Trophoblast cell (in vitro differentiated cells and primary cell): ENCODE measurements around the gene DNM3.
"Not testable (repeated sequence)": the region's sequence is repeated elsewhere in the genome, so short reads cannot be mapped to it uniquely, and the experiment has no call there.

Experiments used
- DNase-seq, 2 donors: peaks; one replicate each; pipeline ENCODE4 v3.0.0-alpha.2; 2016
- H2AFZ ChIP-seq: 2 replicates; pipeline ENCODE4 v1.6.1; 2013; ENCODE audit warnings: low read length, moderate library complexity, mild to moderate bottlenecking; ENCODE audit not compliant: insufficient read depth, poor library complexity
- H2AK5ac ChIP-seq: 2 replicates; pipeline ENCODE4 v1.6.1; 2013; ENCODE audit warnings: mild to moderate bottlenecking, low read length
- H2BK120ac ChIP-seq: 2 replicates; pipeline ENCODE4 v1.6.1; 2013; ENCODE audit warnings: low read length, mild to moderate bottlenecking, moderate library complexity; ENCODE audit not compliant: insufficient read depth, poor library complexity
- H2BK12ac ChIP-seq: 2 replicates; pipeline ENCODE4 v1.6.1; 2013; ENCODE audit warnings: mild to moderate bottlenecking, low read length, moderate library complexity
- H2BK5ac ChIP-seq: 2 replicates; pipeline ENCODE4 v1.6.1; 2013; ENCODE audit warnings: low read length, low read depth, moderate library complexity, mild to moderate bottlenecking; ENCODE audit not compliant: poor library complexity
- H3K14ac ChIP-seq: 2 replicates; pipeline ENCODE4 v1.6.1; 2013; ENCODE audit warnings: mild to moderate bottlenecking, low read length
- H3K18ac ChIP-seq: 2 replicates; pipeline ENCODE4 v1.6.1; 2013; ENCODE audit warnings: mild to moderate bottlenecking, low read length
- H3K23ac ChIP-seq: 2 replicates; pipeline ENCODE4 v1.6.1; 2013; ENCODE audit warnings: low read length
- H3K27ac ChIP-seq: 2 replicates; pipeline ENCODE4 v1.5.1; 2013; ENCODE audit warnings: low read depth, mild to moderate bottlenecking, inconsistent platforms, low read length, moderate library complexity
- H3K27me3 ChIP-seq: 2 replicates; pipeline ENCODE4 v1.6.1; 2013; ENCODE audit warnings: inconsistent platforms, mild to moderate bottlenecking, low read length, moderate library complexity; ENCODE audit not compliant: insufficient read depth
- H3K36me3 ChIP-seq, 2 experiments: 1 replicate in 1 of 2; 2 replicates in 1 of 2; pipeline ENCODE4 v1.6.1; 2013; ENCODE audit warnings: low read length in 2 of 2, mild to moderate bottlenecking in 2 of 2, moderate library complexity in 1 of 2; ENCODE audit not compliant: insufficient read depth in 2 of 2, control insufficient read depth in 1 of 2
- H3K4ac ChIP-seq: 2 replicates; pipeline ENCODE4 v1.6.1; 2013; ENCODE audit warnings: low read depth, mild to moderate bottlenecking, low read length, moderate library complexity
- H3K4me1 ChIP-seq, 2 experiments: 1 replicate in 1 of 2; 2 replicates in 1 of 2; pipeline ENCODE4 v1.6.1; 2013; ENCODE audit warnings: low read length in 2 of 2, mild to moderate bottlenecking in 2 of 2, moderate library complexity in 1 of 2; ENCODE audit not compliant: insufficient read depth in 2 of 2, control insufficient read depth in 1 of 2
- H3K4me2 ChIP-seq: 2 replicates; pipeline ENCODE4 v1.6.1; 2013; ENCODE audit warnings: inconsistent platforms, mild to moderate bottlenecking, low read length, moderate library complexity
- H3K4me3 ChIP-seq: 2 replicates; pipeline ENCODE4 v1.5.1; 2013; ENCODE audit warnings: mild to moderate bottlenecking, low read depth, low read length, inconsistent platforms
- H3K79me1 ChIP-seq: one replicate; pipeline ENCODE4 v1.6.1; 2013; ENCODE audit warnings: low read length
- H3K79me2 ChIP-seq: 2 replicates; pipeline ENCODE4 v1.6.1; 2013; ENCODE audit warnings: low read length, mild to moderate bottlenecking; ENCODE audit not compliant: control insufficient read depth, insufficient read depth, poor library complexity
- H3K9ac ChIP-seq: 2 replicates; pipeline ENCODE4 v1.6.1; 2013; ENCODE audit warnings: mild to moderate bottlenecking, low read length
- H3K9me3 ChIP-seq: 2 replicates; pipeline ENCODE4 v1.6.1; 2013; ENCODE audit warnings: low read depth, mild to moderate bottlenecking, control low read depth, inconsistent platforms, low read length; ENCODE audit not compliant: insufficient read depth
- H4K12ac ChIP-seq: 2 replicates; pipeline ENCODE4 v1.6.1; 2013; ENCODE audit warnings: low read depth, mild to moderate bottlenecking, low read length, moderate library complexity
- H4K8ac ChIP-seq: 2 replicates; pipeline ENCODE4 v1.6.1; 2013; ENCODE audit warnings: low read depth, mild to moderate bottlenecking, low read length, moderate library complexity
- H4K91ac ChIP-seq: one replicate; pipeline ENCODE4 v1.6.1; 2013; ENCODE audit warnings: low read depth, mild to moderate bottlenecking, low read length, moderate library complexity
- WGBS: extraction: QIAGEN DNeasy Blood & Tissue Kit; methylation state at CpG from one replicate; pipeline ENCODE4 v1.1.7; 2013; ENCODE audit warnings: missing lambda C conversion rate; ENCODE audit not compliant: insufficient read length, insufficient coverage; ENCODE audit errors: extremely low coverage; 5-methylcytosine and 5-hydroxymethylcytosine counted together

Gene DNM3

DNA sequence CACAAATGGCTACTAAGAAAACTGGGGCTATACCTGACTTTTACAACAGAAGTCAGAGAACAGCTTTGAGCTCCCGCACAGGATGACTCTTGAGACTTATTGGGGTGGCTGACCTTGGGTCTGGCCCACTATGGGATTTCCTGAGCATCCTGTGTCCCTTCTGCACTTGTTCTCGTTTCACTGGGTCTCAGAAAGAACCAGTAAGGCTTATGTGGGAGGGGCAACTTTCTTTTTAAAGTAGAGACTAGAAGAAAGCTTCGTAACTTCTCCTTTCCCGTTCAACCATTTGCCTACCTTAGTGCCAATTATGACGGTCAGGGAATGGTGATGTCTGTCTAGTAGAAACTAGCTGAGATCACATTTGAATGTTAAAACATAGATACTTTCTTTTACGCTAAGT, 519.7 kb downstream of the DNM3 start:
- Histone ChIP-seq H3K79me1 (peaks cover 13% of the 10 kb centered on the region), H3K27me3 (no peaks in the 10 kb centered on the region), H3K14ac (peak overlapping the region; percentile 92), H4K91ac (peak overlapping the region; percentile 88), H3K9ac (no peak overlapping the region), H3K4me1 (peaks cover 0 to 11% of the 10 kb centered on the region in 2 experiments), H2AK5ac (peak overlapping the region; percentile 35), H3K23ac (no peak overlapping the region), H2AFZ (no peak overlapping the region), H3K4me3 (no peak overlapping the region), H3K4ac (peak overlapping the region; percentile 72), H2BK5ac (peak overlapping the region; percentile 88), H3K79me2 (no peaks in the 10 kb centered on the region), H2BK120ac (peak overlapping the region; percentile 92), H3K4me2 (peak overlapping the region; percentile 3), H3K18ac (no peak overlapping the region), H3K27ac (peak overlapping the region; percentile 93), H3K9me3 (no peaks in the 10 kb centered on the region), H4K8ac (peak overlapping the region; percentile 42), H2BK12ac (peak overlapping the region; percentile 98), H4K12ac (no peak overlapping the region), H3K36me3 (no peaks in the 10 kb centered on the region)
- no peak for DNase-seq
- no CpG with 5 or more reads among the region's 6 CpGs for WGBS

DNA sequence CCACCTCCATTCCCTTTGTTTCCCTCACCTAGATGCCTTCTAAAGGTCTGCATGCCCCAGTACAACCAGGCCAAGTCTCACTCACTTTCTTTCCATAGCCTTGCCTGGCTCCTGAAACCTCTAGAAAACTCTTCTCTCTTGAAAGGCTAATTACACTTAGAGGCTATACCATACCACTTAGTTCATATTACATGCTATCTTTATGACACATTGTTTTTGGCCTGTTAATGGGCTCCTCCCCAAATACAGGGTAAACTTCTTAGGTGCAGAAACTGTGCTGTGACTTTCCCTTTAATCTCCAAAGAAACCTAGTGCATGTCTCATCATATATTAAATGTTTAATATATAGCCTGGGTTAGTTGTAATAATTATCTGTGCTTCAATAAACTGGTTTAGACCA, 522.6 kb downstream of the DNM3 start:
- no peak overlapping the region for H2AFZ ChIP-seq
- H4K91ac ChIP-seq: no peak overlapping the region
- DNase-seq: no peak
- no peak overlapping the region for H3K14ac ChIP-seq
- no peak overlapping the region for H2BK120ac ChIP-seq
- H3K27me3 ChIP-seq: no peaks in the 10 kb centered on the region
- H3K4ac ChIP-seq: no peak overlapping the region
- peak overlapping the region; percentile 62 for H4K8ac ChIP-seq
- no peaks in the 10 kb centered on the region for H3K9me3 ChIP-seq
- H3K36me3 ChIP-seq: no peaks in the 10 kb centered on the region
- no peaks in the 10 kb centered on the region for H3K79me2 ChIP-seq
- no peak overlapping the region for H3K4me2 ChIP-seq
- no peak overlapping the region for H2BK12ac ChIP-seq
- no peak overlapping the region for H3K4me3 ChIP-seq
- peaks cover 10% of the 10 kb centered on the region for H3K79me1 ChIP-seq
- H3K18ac ChIP-seq: no peak overlapping the region
- H3K4me1 ChIP-seq: peaks cover 0 to 8% of the 10 kb centered on the region in 2 experiments
- H3K27ac ChIP-seq: no peak overlapping the region
- no peak overlapping the region for H2BK5ac ChIP-seq
- no peak overlapping the region for H3K23ac ChIP-seq
- H2AK5ac ChIP-seq: no peak overlapping the region
- H3K9ac ChIP-seq: no peak overlapping the region
- H4K12ac ChIP-seq: no peak overlapping the region

DNA sequence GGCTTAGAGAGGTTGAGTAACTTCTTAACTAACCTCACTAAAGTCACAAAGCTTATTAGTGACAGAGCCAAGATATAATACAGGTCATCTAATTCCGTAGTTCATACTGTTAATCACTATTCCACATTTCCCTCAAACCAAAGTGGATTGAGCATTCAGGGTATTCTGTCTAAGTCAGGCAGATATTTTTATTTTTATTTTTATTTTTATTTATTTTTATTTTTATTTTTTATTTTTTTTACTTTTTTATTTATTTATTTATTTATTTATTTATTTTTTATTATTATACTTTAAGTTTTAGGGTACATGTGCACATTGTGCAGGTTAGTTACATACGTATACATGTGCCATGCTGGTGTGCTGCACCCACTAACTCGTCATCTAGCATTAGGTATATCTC, 530.3 kb downstream of the DNM3 start:
- H3K27me3 ChIP-seq, H3K23ac ChIP-seq, H4K91ac ChIP-seq, H2BK12ac ChIP-seq, H3K9ac ChIP-seq, H3K79me2 ChIP-seq, H3K9me3 ChIP-seq, H3K27ac ChIP-seq, H3K14ac ChIP-seq, H3K4me1 ChIP-seq, H2AFZ ChIP-seq, H4K8ac ChIP-seq, H3K4ac ChIP-seq, H3K4me3 ChIP-seq, H4K12ac ChIP-seq, H2AK5ac ChIP-seq, DNase-seq, H3K4me2 ChIP-seq, H2BK5ac ChIP-seq, H3K79me1 ChIP-seq, H3K18ac ChIP-seq, H2BK120ac ChIP-seq, H3K36me3 ChIP-seq: not testable (repeated sequence)
- whole genome bisulfite sequencing: no CpG with 5 or more reads among the region's 3 CpGs

DNA sequence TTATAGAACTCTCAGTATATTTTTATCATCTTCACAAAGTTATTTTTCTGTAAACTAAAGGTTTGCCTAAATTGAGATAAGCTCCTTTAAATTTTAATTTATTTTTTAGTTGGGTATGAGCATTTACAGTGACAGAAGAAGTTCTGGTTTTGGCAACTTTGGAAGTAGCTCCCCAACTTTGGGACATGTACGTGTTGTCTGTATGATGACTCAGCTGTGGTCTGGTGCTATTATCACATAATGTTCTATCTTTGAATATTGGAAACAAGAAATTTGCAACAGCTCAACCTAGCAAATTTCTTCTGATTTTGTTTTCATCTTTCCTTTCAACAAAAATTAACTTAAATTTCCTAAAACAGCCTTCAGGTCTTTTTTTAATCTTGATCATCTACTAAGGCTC, 532.6 kb downstream of the DNM3 start:
- Histone ChIP-seq H3K9ac (no peak overlapping the region), H3K27ac (no peak overlapping the region), H4K12ac (no peak overlapping the region), H2BK5ac (no peak overlapping the region), H3K79me1 (no peaks in the 10 kb centered on the region), H3K79me2 (no peaks in the 10 kb centered on the region), H3K27me3 (no peaks in the 10 kb centered on the region), H4K91ac (no peak overlapping the region), H2AFZ (no peak overlapping the region), H3K14ac (no peak overlapping the region), H3K4ac (no peak overlapping the region), H3K4me1 (no peaks in the 10 kb centered on the region), H2AK5ac (no peak overlapping the region), H3K18ac (no peak overlapping the region), H2BK120ac (no peak overlapping the region), H3K4me3 (no peak overlapping the region), H3K9me3 (no peaks in the 10 kb centered on the region), H3K4me2 (no peak overlapping the region), H3K23ac (no peak overlapping the region), H3K36me3 (no peaks in the 10 kb centered on the region), H2BK12ac (no peak overlapping the region), H4K8ac (no peak overlapping the region)
- DNase-seq: no peak
- no CpG with 5 or more reads among the region's 1 CpG for WGBS
